ENCODE measurements around the gene INHBB.

- no peak for TF ChIP-seq CTCF (IDR thresholded peaks at IDR 0.05)
- no peak for TF ChIP-seq EP300 (IDR thresholded peaks at IDR 0.05; ENCODE audit: low read depth)
- TF ChIP-seq POLR2A (IDR thresholded peaks at IDR 0.05) = no peak
- TF ChIP-seq POLR2AphosphoS5 (IDR thresholded peaks at IDR 0.05) = no peak
Observed at GRCh38 chr2:120338015-120338414, 7.9 kb upstream of the INHBB start.

All from transverse colon (tissue), 4 donors.